GM23248 (cell line): ENCODE results near the gene TAPT1.

Experiments
- EZH2 ChIP-seq: fragments of 200-600 bp; sonication (generic); IDR thresholded peaks from 2 replicates; pipeline ENCODE4 v1.6.1; 2018; ENCODE audit warnings: antibody characterized with exemption, mild to moderate bottlenecking; ENCODE audit not compliant: insufficient read depth, poor library complexity, severe bottlenecking
- EZH2phosphoT487 ChIP-seq: fragments of 200-600 bp; sonication (generic); IDR thresholded peaks from 2 replicates; pipeline ENCODE4 v1.6.1; 2018; ENCODE audit warnings: antibody characterized with exemption, moderate library complexity, mild to moderate bottlenecking, low read depth; ENCODE audit not compliant: insufficient read depth

DNA sequence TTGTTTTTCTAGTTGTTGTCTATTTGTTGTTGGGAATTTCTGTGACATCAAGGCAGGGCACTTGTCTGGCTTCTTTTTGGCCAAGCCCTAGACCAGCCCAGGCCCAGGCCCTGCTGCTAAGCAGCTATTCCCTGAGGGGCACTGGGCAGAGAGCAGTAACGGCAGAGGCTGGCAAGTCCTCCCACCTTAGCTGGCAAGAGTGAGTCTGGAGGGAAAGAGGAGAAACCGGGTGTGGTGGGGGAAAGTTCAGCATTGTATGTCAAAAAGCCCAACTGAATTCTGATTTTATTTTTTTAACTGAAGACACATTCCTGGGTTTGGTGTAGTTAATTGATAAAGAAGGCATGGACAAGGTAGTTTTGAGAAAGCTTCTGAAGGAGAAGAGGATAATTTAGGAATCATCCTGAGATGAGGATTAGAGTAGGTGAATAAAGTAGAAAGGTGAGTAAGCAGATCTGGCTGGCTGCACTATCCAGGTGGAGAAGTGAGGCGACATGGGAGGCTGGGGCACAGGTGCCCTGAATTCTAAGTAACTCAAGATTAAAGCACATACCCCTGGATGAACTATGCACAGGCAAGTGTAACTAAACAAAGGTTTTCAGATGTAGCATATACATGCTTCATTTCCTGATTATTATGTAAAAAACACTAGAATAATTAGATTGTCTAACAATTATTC is 57.4 kb downstream of the TAPT1 start:
- no peak for TF ChIP-seq EZH2phosphoT487
- TF ChIP-seq EZH2: no peak
